NCI-H1092 treated with DMSO at 0.1 percent for 48 hours (cell line): ENCODE measurements around the gene SCN9A.

ENCODE experiments used
- DNase-seq: peaks from one replicate; lab custom pipeline; 2025; lab: John Stamatoyannopoulos, UW

The SCN9A gene

DNA sequence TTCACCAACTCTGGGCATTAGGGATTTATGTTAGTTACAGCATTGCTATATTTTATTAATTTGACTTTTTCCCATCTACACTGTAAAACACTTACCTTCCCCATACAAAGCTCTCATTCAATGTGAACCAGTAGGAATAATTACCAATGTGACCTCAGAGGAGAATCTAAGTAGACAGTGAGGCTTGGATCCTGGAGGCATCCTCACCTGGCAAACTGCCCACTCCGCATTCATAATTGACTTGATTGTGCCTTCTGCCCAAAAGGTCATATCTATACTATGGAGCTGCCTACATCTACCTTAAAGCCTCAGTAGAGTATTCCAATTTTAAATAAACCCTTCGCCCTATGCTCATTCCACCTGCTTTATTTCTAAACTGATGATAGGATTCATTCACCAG lies 202.5 kb downstream of the SCN9A start:
- DNase-seq, result no peak

DNA sequence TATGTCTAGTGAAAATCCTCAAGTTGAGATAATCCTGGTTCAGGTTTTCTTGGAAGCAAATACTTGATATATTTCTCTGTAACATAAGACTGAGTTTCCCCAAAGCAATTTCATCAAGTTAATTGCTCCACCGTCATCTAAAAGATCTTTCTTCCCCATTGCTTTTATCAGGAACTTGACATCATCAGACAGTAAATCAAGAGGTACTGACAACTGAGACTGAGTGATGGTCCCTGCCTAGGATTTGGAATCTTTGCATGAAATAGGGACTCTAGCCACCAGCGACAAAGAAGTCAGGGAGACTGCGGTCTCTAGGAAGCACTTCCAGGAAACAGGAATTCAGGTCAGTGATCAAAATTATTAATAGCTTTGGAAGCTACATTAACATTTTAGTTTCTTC lies 204.5 kb downstream of the SCN9A start:
- DNase-seq, result no peak

DNA sequence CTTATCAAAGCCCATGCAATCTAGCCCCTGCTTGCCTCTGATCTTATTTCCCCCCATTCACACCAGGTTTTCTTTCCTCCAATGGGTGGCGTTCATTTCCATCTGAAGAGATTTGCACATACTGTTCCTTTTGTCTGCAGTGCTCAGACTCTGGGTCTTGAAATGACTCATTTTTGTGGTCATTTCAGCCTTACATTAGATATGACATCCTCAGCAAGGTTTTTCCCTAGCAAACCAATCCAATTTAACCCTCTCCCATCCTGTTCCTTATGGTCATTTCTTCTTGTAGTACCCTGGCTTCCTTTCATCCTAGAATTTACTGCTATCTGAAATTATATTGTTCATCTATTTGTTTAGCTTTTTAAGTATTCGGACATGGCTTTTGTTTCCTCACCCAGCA lies 205.4 kb downstream of the SCN9A start:
- DNase-seq, result peak; percentile 19

DNA sequence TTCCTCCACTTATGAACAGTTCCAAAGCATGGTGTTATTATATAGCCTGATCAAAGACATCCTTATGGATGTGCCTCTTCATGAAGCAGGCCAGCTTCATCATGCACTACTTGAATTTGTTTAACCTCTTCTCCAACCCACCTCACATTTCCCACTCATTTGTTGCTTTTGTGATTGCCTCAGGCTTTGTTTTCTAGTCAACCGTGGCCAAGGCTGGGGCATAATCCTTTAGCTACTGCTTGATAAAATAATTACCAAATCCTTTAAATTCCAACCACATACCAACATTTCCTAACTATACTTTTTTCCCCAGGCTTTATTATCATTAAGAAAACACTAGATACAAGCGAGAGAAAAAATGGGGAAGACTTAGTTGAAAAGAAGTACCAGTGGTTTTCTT lies 208.3 kb downstream of the SCN9A start:
- no peak for DNase-seq

DNA sequence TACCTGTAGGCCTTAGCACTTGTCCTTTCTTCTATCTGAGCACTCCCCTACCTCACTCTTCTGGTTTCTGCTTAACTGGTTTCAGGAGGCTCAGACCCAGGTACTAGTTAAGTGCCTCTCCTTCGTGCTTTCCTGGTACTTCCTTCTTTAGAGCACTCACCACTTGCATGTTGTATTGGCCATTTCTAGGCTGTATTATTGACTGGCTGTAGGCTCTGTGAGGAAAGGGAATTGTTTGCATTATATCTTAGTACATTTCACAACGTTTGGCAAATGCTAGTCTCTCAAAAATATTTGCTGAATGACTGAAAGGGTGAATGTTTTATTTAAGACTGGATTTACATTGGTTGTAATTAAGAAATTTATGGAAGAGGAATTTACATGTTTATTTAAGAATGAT lies 212.0 kb downstream of the SCN9A start:
- DNase-seq, result no peak

DNA sequence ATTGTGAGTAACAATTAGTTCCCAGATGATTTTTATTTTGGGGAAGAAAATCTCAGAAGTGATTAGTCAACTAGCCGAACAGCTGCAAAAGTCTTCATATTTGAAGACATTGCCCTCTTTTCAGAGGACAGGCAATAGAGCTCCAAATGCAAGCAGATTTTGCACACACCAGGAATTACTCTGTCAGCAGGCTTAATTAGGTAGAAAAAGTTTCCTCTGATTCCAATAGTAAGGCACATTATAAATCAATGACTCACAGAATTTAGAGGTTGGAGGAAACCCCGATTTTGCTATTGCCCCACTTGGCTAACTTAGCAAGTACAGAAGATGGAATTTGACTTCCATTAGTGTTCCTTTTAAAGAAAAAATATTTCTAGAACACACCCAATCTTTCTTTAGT lies 217.2 kb downstream of the SCN9A start:
- DNase-seq, result no peak

DNA sequence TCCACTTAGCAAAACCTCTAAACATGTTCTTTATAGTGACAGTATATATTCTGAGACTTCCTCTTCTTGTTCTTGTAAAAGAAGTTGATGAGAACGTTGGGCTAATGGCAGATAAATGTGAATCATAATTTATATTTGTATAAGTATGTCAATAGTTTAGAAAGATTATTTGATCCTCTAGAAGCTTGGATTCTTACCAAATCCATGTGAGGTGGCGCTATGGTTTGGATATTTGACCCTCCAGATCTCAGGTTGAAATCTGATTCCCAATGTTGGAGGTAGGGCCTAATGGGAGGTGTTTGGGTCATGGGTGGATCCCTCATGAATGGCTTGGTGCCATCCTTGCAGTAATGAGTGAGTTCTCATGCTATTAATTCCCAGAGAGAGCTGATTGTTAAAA lies 218.2 kb downstream of the SCN9A start:
- no peak for DNase-seq

DNA sequence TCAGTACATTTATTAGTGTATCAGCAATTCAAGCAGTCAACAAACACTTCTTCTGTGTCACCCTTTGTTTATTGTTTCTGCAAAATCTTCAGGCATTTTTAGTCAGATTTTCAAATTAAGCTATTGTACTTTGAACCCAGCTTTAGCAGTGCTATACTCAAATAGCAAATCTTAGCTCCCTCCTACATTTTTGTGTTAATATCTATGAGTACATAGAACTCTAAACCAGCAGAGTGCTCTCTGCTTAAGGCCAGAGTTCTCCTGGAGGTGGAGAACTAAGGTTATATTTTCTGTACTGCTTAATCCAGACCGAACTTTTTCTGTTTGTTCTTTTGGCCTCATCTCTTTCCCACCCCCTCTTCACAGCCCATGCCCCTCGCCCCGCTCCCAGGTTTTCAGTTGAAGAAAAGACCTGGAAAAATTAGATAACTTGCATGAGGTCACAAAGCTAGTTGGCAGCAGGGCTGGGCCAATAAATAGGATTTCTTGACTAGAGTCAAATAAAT lies 218.7 kb downstream of the SCN9A start:
- no peak for DNase-seq

DNA sequence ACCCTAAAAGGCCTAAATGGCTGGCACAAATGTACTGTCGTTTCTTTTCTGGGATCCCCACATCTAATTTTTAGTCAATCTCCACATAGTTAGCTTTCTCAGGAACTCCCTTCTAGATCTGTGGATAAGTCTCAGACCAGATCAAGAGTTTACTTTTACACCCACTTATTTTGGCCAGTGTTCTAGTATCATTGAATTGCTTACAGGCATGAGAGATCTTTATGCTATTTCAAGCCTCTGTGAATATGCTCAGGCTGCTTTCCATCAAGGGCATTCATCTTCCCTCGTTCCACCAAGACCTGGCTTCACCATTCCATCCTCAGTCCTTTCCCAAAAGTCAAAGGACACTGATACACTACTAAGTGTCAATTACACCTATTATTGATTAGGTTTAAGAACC lies 220.2 kb downstream of the SCN9A start:
- DNase-seq, result no peak

DNA sequence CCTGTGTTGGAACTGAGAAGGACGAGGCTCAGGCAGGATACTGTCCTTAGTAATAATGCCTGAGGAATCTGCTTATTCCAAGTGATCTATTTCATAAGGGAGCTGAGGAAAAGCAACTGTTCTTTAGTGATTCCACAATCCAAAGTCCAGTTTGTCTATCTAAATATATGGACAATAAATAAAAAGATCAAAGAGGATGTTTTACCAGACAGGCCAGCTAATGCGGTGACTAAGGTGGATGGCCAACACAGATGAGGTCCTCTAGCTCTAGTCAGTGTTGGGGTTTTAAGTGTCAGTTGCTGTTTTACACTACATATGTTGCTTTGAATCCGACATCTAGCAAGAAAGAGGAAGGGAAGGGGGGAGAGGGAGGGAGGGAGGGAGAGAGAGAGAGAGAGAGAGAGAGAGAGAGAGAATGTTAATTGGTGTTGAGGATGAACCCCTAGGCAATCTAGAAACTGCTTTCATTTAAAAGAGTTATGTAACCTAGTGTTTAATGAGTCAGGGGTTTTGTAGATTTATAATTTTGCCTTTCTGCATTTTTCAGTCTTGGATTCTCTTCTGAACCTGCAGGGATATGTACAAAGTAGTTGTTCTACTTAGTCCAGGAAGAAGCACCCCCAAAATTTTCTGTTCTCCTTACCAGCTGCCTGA lies 220.9 kb downstream of the SCN9A start:
- no peak for DNase-seq

DNA sequence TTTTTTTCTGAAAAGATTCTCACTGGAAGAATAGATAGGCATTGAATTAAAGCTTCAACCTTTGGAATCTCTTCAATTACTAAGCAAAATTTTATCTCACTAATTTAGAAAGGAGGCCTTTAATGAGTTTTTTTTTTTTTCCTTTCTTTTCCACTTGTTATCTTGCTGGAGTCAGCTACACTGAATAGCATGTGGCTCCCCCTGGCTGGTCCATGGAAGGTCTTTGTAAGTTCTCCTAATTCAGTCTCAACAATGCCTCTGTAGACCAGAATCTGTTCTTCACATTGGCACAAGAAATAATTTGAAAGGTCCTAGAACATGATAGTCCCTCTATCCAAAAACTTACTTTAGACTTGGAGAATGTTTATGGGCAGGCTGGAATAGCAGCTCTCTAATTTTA lies 223.7 kb downstream of the SCN9A start:
- DNase-seq, result no peak

DNA sequence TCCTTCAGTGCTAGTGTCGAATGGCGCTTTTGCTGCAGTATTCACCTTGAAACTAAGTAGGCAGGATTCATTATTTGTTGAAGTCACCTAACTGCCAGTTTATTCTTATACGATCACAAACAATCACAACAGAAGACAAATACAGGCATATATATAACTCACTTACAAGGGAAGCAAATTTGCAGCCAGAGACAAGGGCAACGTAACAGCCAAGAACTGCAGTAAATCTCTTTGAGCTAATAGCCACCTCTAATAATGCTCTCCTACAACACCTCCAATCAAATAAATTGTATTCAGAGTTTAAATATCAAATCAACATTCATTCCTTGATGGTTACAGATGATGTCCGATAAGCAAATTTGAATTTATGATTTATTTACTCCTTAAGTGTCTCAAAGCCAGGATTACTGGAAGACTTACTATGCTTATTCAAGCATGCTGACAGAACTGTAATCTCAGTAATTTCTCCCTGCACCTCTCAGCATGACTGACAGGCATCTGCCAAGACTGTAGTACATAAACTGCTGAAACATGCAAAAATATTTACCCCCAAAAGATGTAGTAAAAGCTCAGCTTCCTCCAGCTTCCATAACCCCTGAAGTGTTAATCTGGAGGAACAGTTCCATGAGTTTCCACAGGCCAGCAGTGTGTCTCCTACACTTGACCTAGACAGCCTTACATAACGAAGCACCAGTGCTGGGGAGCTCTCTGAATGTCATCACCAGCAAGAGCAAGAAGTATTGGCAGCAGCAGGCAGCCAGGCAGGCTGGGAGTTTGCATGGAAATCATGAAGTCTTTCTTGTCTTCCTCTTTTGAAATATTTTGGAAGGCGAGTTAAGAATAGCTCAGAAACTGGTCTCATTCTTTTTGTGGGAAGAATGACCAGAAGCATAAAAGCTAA lies 227.0 kb downstream of the SCN9A start:
- no peak for DNase-seq

DNA sequence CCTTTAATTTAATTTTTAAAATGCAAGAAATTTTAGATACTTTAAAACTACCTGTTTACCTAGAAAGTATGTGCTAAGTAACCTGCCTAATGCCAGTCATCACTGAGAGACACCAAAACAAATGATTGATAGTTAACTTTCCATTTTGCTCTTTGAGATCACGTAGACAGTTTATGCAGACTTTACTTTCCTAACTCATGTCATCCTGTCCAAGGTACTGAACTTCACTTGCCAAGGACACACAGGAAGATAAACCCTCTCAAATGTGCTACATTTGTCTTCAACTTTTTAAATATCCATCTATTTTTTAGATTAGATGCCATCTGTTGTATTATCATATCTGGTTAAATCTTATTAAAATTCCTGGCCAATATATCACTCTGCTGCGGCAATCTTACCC lies 227.9 kb downstream of the SCN9A start:
- DNase-seq, result no peak
